CD4-positive, alpha-beta T cell treated with Interferon alpha-2 for 1 hour (primary cell): Measurements from ENCODE around the gene HEG1.
A peak's percentile ranks its signal among the peaks of the same experiment; 100 is the strongest.

Experiments
- DNase-seq, 2 donors: peaks; one replicate each; pipeline ENCODE4 v3.0.0-alpha.2; 2020 to 2022

HEG1 gene

DNA sequence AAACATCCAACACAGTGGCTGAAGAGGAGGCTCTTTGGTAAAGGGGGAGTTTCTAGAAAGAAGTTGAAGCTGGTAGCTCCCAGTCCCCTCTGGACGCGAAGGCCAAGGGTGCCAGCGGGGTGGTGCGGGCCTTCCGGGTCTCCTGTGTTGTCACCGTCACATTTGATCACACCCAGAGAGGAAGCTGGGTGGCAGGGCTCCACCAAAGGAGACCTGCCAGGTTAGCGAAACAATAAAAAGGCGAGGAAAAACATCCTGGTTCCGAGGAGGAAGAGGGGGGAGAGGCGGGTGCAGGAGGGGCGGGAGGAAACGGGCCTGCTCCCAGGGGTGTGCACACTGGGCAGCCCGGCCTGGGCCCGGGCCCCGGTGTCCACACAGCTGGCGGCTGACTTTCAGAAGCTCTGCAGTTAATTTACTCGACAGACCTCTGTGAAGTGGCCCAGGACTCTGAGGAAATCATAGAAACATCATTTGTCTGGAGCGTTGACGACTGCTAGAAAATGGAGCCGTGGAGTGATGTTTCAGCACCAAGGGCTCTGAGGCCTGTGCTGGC is 12.1 kb downstream of the HEG1 start:
- no peak for DNase-seq

GRCh38 chr3:125042725-125043406 is 12.9 kb downstream of the HEG1 start:
- no peak for DNase-seq

DNA sequence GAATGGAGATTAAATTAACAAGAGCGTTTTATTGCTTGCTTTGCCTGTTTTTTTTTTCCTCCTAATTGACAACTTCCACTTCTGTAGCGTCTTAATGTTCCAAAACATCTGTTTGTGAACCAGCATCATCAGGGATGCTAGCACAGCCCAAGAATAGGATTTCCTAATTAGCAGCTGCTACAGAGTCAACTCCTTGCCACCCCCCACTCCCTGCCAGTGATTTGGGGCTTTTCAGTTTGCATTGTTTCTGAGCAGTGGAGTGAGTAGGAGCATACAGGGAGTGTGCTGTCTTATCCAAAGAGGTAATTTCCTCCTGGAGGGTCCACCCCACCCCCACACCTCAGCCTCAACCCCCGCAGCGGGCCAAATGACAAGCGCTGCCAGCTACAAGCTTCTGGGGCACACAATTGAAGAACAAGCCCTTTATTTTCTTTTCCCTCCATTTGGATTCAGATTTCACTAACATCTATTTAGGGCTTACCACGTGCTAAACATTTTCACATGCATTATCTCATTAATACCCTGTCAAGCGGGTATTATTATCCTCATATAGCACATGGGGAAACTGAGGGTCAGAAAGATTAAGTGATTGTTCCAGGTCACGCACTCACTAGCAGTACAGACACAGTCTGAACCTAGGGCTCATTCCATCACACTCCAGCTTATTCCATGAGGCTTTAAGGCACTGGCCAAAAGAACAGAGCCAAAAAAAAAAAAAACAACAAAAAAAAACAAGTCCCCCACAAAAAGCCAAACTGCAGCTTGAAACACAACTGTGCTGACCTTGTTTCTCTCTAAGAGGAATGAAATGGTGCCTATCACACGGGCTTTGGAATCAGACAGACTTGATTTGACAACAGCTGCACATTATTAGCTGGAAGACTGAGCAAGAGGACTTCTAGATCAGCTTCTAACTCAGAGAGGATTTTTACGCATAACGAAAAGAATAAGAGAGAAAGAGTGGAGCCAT is 16.4 kb downstream of the HEG1 start:
- no peak for DNase-seq

DNA sequence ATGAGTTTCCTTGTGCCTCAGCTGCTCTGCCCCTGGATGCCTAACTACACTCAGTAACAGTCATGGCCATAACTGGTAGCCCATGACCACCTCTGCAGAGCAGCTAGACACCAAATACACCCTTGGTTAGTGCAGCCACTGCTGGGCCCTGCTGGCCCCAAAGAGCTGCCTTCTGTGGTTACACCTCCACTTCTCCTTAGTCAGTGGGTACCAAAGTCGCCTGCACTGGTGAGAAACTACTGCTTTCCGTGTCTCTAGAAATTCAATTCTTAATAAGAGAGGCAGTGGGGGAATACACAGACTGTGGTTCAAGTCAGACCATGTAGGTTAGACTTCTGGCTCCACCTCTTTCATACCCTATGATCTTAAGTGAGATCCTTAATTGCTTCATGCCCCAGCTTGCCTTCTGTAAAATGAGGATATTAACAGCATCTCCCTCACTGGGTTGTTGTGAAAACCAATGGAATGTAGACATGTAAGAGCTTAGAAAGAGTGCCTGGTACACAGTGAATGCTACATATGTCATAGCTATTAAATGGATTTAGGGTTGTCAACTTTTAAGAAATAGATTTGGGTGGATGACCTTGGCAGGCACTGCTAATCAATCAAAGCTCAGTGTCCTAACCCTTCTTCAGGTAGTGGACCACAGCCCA is 18.2 kb downstream of the HEG1 start:
- no peak for DNase-seq

DNA sequence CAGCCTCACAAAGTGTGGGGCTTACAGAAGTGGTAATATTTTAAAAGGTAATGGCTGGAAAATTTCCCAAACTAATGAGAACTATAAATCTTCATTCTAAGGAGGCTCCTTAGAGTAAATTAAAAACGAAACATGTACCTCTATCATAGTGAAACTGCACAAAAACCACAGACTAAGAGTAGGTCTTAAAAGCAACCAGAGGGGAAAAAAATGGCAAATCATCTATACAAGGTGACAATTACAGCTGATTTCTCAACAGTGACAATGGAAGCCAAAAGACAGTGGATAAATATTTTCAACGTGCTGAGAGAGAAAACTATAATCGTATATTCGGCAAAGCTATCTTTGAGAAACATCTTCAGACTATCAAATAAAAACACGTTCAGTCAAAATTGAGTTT is 20.6 kb downstream of the HEG1 start:
- DNase-seq, result no peak

DNA sequence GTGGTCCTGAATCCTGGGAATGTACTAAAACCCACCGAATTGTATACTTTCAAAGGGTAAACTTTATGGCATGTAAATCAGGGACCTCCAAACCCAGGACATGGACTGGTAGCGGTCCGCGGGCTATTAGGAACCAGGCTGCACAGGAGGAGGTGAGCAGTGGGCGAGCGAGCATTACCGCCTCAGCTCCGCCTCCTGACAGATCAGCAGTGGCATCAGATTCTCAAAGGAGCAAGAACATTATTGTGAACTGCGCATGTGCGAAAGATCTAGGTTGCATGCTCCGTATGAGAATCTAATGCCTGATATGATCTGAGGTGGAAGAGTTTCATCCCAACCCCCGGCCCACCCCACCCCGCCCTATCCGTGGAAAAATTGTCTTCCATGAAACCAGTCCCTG is 22.2 kb downstream of the HEG1 start:
- no peak for DNase-seq

GRCh38 chr3:125033135-125033534 is 22.7 kb downstream of the HEG1 start:
- DNase-seq, result no peak

GRCh38 chr3:125032683-125033082 is 23.1 kb downstream of the HEG1 start:
- DNase-seq, result no peak

GRCh38 chr3:125032100-125032643 is 23.6 kb downstream of the HEG1 start:
- DNase-seq, result no peak

DNA sequence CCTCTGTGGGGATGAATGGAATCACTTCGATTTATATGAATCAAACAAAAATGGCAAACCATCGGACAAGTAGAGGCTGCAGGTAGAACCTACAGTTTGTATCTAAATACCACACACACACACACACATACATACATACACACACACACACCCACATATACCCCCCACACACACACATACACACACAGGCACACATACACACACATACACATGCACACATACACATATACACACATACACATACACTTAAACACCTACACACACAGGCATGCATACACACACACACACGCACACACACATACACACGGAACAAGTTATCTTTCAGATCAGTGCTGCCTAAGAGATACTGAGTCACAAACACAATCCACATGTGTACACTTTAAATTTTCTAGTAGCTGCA is 24.3 kb downstream of the HEG1 start:
- DNase-seq, result no peak

GRCh38 chr3:125028657-125029056 is 27.1 kb downstream of the HEG1 start:
- no peak for DNase-seq

DNA sequence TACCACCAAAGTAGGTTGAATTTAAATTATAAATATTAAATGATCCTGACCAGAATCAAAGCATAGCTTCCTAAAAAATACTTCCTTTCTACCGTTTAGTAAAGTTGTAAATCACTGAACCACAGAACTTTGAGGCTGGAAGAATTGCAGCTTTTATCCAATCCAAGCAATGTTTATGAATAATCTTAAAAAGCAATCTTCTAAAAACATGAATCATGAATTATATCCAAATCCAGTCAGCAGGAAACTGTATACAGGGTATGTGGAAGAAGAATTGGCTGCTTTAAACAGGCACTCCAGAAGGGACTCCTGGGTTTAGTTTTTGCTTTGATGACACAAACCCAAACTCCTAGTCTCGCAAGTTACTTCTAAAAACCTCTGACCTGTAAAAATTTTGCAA is 30.2 kb downstream of the HEG1 start:
- DNase-seq, result no peak

DNA sequence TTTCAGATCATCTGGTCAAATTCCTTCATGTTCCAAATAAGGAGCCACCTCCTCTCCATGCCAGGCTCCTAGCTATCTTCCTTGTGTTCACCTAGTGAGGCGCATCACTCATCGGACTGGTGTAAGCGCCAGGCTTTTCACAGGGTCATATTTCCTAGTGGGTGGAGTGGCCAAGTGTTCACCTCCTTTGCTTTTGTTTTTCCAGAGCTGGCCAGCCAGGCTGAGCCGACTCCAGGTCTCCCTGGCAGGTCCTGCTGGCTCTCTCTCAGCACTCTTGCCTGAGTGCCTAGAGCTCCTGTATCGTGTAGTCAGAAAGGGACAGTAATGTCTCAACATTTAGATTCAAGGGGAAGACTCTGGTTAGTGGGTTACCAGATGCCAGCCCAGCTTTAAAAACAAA is 31.0 kb downstream of the HEG1 start:
- no peak for DNase-seq

DNA sequence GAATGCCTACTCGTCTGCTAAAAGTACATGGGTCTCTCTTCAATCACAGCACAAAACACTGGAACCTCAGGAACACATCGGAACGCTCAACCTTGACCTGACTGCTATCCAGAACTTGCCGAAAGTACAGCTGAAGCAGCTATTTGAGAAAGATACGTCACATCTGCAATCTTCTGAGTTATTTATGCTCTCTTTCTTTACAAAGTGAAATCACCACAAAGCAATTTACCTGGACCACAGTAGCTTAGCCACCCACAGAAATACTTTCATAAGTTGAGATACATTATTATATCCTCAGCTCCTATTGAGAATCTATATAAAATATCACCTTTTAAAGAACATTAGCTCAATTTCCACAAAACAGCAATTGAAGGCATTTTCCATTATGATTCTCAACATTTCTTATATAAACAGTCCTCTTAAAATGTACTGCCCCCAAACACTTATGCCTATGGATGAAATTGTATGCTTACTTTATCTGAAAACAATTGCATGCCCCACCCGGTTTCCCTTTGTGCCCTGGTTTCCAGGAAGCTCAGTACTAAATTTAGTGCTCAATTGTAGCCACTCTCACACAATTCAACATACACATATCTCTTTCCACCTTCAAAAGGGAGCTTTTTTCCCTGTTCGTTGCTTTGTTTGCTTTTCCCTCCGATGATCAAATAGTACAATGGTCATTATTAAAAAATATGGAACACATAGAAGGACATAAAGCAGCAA is 31.8 kb downstream of the HEG1 start:
- DNase-seq, result peak in 1 of 2 donors; percentile 26

DNA sequence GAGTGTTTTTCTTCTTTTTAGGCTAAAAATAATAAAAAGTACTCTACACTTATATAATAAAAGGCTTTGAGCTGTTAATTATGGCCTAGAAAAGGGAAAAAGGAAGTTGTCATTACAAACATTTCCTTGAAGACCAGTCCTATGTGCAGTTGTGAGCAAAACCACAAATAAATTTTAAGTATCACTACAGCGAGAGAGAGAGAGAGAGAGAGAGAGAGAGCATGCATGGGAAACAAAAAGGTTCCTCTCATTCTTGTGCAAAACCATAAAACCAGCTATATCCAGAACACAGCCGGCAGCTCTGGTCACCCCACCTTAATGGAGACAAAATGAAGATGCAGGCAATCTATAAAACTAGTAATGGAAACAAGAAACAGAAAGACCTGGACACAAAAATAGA is 33.6 kb downstream of the HEG1 start:
- DNase-seq, result peak in 1 of 2 donors; percentile 21

DNA sequence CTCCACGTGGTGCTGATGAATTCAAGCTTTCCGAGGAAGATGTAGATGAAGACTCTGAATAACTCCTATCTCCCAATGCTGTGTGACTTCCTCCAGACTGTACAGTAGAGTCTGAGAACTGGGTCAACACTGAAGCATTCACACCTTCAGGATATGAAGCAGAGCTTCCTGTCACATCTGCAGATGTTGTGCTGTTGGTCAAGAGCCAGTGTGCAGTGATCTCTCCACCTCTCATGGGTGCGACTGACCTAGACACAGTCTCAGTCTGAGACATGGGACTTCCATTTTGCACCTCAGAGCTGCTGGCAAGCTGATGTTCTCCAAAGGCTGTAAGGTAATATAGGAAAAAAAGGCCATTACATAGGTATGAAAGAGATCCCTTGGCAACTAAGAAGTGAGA is 36.5 kb downstream of the HEG1 start:
- peak in 1 of 2 donors; percentile 19 for DNase-seq

DNA sequence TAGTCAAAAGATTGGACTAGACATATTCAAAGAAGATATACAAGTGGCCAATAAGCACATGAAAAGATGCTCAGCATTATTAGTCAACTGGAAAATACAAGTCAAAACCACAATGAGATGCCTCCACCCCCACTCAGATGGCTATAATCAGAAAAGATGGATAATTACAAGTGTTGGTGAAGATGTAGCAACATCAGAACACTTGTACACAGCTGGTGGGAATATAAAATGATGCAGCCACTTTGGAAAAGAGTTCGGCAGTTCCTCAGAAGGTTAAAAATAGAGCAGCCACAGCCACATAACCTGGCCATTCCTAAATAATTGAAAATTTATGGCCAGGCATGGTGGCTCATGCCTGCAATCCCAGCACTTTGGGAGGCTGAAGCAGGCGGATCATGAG is 38.4 kb downstream of the HEG1 start:
- no peak for DNase-seq

DNA sequence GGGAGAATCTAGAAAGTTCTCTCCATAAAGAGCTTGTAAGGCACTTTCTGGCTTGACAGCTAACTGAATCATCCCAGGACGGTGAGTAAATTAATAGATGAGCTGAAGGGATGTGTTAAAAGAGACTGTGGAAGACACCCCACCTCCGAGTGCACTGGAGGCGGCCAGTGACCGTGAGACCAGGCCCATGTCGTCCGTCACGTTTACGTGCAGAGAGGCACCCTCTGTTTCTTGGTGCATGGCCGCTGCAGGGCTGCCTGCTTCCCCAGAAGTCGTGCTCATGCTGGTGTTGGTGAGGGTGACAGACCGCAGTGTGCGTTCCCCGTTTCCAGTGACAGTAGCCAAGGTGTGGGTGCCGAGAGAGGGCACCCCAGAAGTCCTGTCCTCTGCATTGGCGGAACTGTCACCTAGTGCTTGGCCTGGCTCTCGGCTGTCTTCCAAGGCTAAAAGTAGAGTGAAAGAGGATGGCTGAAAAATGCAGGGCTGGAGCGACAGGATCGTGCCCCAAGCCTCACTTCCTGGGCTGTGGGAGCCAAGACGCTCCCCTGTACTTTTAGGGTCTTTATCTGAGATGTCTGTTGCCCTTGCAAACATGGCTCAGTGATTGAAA is 41.1 kb downstream of the HEG1 start:
- DNase-seq, result no peak

GRCh38 chr3:125013095-125013494 is 42.7 kb downstream of the HEG1 start:
- no peak for DNase-seq

GRCh38 chr3:125011941-125012340 is 43.9 kb downstream of the HEG1 start:
- DNase-seq, result no peak

GRCh38 chr3:125010393-125010792 is 45.4 kb downstream of the HEG1 start:
- peak; percentile 5 to 9 for DNase-seq

DNA sequence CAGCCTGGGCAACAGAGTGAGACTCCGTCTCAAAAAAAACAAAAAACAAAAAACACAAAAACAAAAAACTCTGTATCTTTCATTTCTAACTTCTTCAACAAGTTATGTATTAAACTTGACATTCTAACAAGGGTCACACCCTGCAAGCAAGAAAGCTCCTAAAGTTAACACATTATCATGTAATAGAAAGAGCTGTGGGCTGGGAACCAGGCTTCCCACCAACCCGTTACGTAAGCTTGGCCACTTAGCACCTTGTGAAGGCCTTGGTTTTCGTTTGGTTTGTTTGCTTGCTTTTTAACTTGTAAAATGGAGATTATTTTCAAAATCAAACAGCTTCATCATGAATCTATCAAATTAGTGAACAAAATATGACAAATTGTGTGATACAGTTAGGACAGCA is 47.0 kb downstream of the HEG1 start:
- no peak for DNase-seq
